Right lobe of liver (tissue), 6 donors: ENCODE data around the gene GALNT2. TPM values are rescaled to one million over a fixed set of nuclear protein-coding genes. Genes with fewer than 3 reads are reported as not detected.

Experiments
- ATAC-seq, 4 donors: fragments of 200-7000 bp; cut with Tn5 transposase; one replicate each; pipeline ENCODE4 v1.9.1; 2020; ENCODE audit warnings: mild to moderate bottlenecking in 4 of 4, moderate library complexity in 4 of 4
- DNase-seq, 3 donors: peaks; one replicate each; pipeline ENCODE4 v3.0.0-alpha.2; 2020
- H3K27ac ChIP-seq, 3 donors: fragments of 200-600 bp; one replicate each; pipeline ENCODE4 v1.8.0; 2022
- H3K27me3 ChIP-seq, 2 donors: fragments of 200-600 bp; one replicate each; pipeline ENCODE4 v1.8.0; 2022
- H3K36me3 ChIP-seq, 4 donors: fragments of 200-600 bp; sonication (generic) in 1 of 4; one replicate each; pipeline versions ENCODE4 v1.5.1 to v1.8.0; 2017 to 2022; ENCODE audit warnings: control low read depth in 1 of 4
- H3K4me1 ChIP-seq, 4 donors: fragments of 200-600 bp; sonication (generic) in 1 of 4; one replicate each; pipeline versions ENCODE4 v1.5.1 to v1.8.0; 2017 to 2022; ENCODE audit warnings: control low read depth in 1 of 4
- H3K4me3 ChIP-seq, 3 donors: fragments of 200-600 bp; one replicate each; pipeline ENCODE4 v1.8.0; 2022
- H3K9me3 ChIP-seq, 4 donors: fragments of 200-600 bp; sonication (generic) in 1 of 4; one replicate each; pipeline versions ENCODE4 v1.5.1 to v1.8.0; 2017 to 2022; ENCODE audit warnings: control low read depth in 1 of 4
- POLR2A ChIP-seq: fragments of 450-650 bp; IDR thresholded peaks from one replicate; pipeline ENCODE4 v1.6.1; 2017; ENCODE audit warnings: antibody characterized with exemption, mild to moderate bottlenecking
- WGBS: methylation state at CpG from one replicate; pipeline ENCODE4 v1.1.6; 2018; ENCODE audit warnings: low coverage, low lambda C conversion rate; ENCODE audit not compliant: insufficient coverage; ENCODE audit errors: missing lambda C conversion rate; 5-methylcytosine and 5-hydroxymethylcytosine counted together
- intact Hi-C, 2 donors: fragments of 100-400 bp; cut with DNase I; formaldehyde crosslinking; loops; one replicate each; pipeline versions ENCODE4 v1.11.2 to v1.14.1; 2022
- total RNA-seq, 6 experiments: library from RNA; depleted of rRNA in 2 of 6; stranded (reverse); fragments of >200 nt in 2 of 6; fragmentation: NEBNext Ultra II Directional in 3 of 6; extraction: Animal tissue kit (Norgen Biotek cat#: 25700) in 3 of 6; gene quantifications; one replicate each; pipeline versions ENCODE4 v1.1.0 to v1.2.4, GENCODE V29; 2016 to 2023
- TF ChIP-seq, protein P1 (sequence below), 4 donors: fragments of 200-600 bp in 3 of 4; fragments of 450-650 bp in 1 of 4; IDR thresholded peaks; one replicate each; pipeline versions ENCODE4 v1.5.1 to v1.8.0; 2016 to 2022; ENCODE audit warnings: antibody characterized with exemption in 4 of 4, mild to moderate bottlenecking in 2 of 4
- donor health status: DM: no; HTN: yes; CAD: no.
- donor health status: DM: no; HTN: no; CAD: no.
- donor health status: DM: no; HTN: no; CAD: no.
- donor health status: DM: no; HTN: yes; CAD: no.
- donor health status: DM: no; HTN: yes; CAD: no.

GALNT2 gene
- total RNA-seq, 6 experiments from 2014 or later = 58.0 to 152 (median 131) TPM

DNA sequence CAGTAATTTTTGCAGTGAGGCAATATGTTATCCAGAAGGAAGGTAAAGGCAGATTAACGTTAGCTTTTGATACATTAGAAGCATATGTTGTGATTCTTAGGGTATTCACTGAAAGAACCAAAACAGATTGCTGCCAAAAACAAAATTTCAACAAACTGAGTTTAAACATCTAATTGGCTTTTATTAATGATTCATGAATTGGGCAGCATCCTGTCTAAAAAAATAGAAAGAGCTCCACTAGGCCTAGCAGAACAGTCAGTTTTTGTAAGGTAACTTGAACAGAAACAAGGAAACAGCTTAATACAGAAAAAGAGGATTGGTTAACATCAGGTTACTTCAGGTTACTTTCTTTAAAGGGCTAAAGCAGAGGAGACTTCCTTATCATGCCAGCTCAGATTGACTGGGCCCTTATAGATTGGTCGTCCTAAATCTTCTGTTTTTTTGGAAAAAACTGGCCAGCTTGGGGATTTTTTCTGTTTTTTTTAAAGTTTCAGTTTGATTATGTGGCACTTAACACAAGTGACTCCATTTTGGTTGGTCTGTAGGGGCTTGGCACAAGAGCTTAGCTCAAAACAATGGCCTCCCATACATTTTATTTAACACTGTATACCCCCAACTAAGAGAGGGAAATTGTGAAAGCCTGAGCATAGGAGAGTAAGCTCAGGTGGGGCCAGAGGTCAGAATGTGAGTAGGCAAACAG is 36.8 kb upstream of the GALNT2 start:
- 91% methylated on average over 2 of the region's 2 CpGs for WGBS
- intact Hi-C loops = no loop called here
- no peaks in the 10 kb centered on the region for H3K27me3 ChIP-seq
- no peak overlapping the region for H3K4me3 ChIP-seq
- ATAC-seq (no peak), DNase-seq (no peak)
- TF ChIP-seq POLR2A = no peak
- TF ChIP-seq, protein P1, sequence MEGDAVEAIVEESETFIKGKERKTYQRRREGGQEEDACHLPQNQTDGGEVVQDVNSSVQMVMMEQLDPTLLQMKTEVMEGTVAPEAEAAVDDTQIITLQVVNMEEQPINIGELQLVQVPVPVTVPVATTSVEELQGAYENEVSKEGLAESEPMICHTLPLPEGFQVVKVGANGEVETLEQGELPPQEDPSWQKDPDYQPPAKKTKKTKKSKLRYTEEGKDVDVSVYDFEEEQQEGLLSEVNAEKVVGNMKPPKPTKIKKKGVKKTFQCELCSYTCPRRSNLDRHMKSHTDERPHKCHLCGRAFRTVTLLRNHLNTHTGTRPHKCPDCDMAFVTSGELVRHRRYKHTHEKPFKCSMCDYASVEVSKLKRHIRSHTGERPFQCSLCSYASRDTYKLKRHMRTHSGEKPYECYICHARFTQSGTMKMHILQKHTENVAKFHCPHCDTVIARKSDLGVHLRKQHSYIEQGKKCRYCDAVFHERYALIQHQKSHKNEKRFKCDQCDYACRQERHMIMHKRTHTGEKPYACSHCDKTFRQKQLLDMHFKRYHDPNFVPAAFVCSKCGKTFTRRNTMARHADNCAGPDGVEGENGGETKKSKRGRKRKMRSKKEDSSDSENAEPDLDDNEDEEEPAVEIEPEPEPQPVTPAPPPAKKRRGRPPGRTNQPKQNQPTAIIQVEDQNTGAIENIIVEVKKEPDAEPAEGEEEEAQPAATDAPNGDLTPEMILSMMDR (IDR thresholded peaks at IDR 0.05) = no peak
- H3K27ac ChIP-seq = no peak overlapping the region
- H3K9me3 ChIP-seq = no peaks in the 10 kb centered on the region
- H3K4me1 ChIP-seq = no peaks in the 10 kb centered on the region
- no peaks in the 10 kb centered on the region for H3K36me3 ChIP-seq

DNA sequence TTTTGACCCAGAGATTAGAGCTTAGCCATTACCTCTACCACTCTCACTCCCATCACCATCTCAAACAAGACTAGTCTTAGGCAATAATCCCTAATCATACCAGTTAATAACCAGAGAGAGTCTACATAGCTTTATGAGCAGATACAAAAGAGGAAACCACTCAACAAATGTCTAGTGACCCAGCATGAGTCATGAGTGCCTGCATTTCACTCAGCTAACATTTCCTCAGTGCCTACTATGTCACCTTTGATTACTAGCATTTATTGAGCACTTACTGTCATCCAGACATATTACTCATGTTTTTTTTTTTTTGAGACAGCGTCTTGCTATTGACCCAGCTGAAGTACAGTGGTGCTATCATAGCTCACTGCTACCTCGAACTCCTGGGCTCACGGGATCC is 35.9 kb upstream of the GALNT2 start:
- H3K9me3 ChIP-seq = no peaks in the 10 kb centered on the region
- H3K36me3 ChIP-seq = no peaks in the 10 kb centered on the region
- ATAC-seq = peak in 1 of 4 donors; percentile 52
- 87% methylated on average over 3 of the region's 3 CpGs for WGBS
- H3K4me1 ChIP-seq = no peaks in the 10 kb centered on the region
- intact Hi-C loops = no loop called here
- no peak for TF ChIP-seq POLR2A
- H3K4me3 ChIP-seq = no peak overlapping the region
- DNase-seq = no peak
- no peaks in the 10 kb centered on the region for H3K27me3 ChIP-seq
- H3K27ac ChIP-seq = no peak overlapping the region

DNA sequence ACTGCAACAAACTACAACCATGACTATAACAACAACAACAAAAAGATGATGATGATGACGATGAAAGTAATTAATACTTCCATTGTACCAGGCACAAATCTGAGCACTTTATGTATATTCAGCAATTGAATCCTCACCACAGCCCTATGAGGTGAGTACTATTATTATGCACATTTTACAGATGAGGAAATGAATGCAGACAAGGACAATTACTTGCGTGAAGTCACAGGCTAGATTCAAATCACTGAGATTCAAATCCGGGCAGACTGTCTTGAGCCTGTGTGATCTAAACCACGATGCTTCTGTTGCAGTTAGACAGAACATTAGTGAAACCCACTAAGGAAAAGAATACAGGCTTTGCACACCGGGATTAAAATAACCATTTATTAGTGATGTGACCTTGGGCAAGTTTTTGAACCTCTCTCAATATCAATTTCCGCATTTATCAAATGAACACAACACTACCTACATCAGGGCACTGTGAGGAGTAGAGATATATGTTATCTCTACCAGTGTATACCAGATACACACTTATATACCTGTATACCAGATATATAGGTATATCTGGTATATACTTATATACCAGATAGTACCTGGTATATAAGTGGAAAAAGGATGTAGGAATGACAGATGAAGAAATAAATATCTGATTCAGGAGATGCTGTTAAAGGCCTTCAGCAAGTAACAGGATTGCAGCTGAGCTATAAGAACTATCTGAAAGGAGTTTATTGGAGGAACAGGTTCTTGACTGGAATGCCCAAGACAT is 34.3 kb upstream of the GALNT2 start:
- Histone ChIP-seq H3K9me3 (no peaks in the 10 kb centered on the region), H3K4me1 (no peaks in the 10 kb centered on the region), H3K4me3 (no peak overlapping the region), H3K27me3 (no peaks in the 10 kb centered on the region), H3K27ac (no peak overlapping the region), H3K36me3 (no peaks in the 10 kb centered on the region)
- WGBS = 86% methylated on average over 6 of the region's 6 CpGs
- TF ChIP-seq POLR2A = no peak
- TF ChIP-seq, protein P1 (IDR thresholded peaks at IDR 0.05) = no peak
- ATAC-seq (no peak), DNase-seq (no peak)
- intact Hi-C loops = no loop called here

DNA sequence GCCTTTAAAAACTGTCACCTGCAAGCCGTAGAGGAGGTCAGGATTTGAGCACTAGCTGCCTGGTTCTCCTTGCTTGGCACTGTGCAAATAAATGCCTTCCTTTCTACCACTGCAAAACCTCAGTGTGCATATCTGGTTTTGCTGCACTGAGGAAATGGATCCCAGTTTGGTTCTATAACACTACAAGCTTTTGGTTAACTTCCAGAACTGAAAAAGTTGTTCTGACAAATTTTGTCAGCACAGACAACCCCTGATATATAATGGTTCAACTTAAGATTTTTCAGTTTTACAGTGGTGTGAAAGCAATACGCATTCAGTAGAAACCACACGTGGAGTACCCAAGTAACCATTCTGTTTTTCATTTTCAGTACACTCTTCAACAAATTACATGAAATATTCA is 29.8 kb upstream of the GALNT2 start:
- Histone ChIP-seq H3K27ac (no peak overlapping the region), H3K4me3 (no peak overlapping the region), H3K9me3 (no peaks in the 10 kb centered on the region), H3K36me3 (no peaks in the 10 kb centered on the region), H3K27me3 (no peaks in the 10 kb centered on the region), H3K4me1 (no peaks in the 10 kb centered on the region)
- DNase-seq = no peak
- ATAC-seq = no peak
- intact Hi-C loops = no loop called here
- WGBS = 66% methylated on average over 3 of the region's 3 CpGs
- TF ChIP-seq, protein P1 (IDR thresholded peaks at IDR 0.05) = no peak
- TF ChIP-seq POLR2A = no peak

DNA sequence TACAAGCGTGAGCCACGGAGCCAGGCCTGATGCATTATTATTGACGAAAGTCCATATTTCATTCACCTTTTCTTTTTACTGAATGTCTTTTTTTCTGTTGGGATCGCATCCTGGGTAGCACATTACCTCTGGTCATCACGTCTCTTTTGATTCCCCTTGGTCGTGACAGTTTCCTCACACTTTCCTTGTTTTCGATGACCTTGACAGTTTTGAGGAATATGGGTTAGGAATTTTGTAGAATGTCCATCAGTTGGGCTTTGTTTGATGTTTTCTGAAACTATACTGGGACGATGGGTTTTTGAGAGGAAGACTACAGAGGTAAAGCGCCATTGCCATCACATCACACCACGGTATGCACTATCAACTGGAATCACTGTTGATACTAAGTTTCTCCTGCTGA is 26.6 kb upstream of the GALNT2 start:
- ATAC-seq = no peak
- H3K27ac ChIP-seq = no peak overlapping the region
- 90% methylated on average over 8 of the region's 10 CpGs for WGBS
- no peak overlapping the region for H3K4me3 ChIP-seq
- TF ChIP-seq, protein P1 (IDR thresholded peaks at IDR 0.05) = no peak
- no peak for TF ChIP-seq POLR2A
- H3K4me1 ChIP-seq = no peaks in the 10 kb centered on the region
- H3K27me3 ChIP-seq = no peaks in the 10 kb centered on the region
- H3K9me3 ChIP-seq = no peaks in the 10 kb centered on the region
- no peaks in the 10 kb centered on the region for H3K36me3 ChIP-seq
- DNase-seq = no peak
- intact Hi-C loops = no loop called here
